KOPT-K1 (cell line): ENCODE data around the gene DELE1.
"Not testable (repeated sequence)": the region's sequence is repeated elsewhere in the genome, so short reads cannot be mapped to it uniquely, and the experiment has no call there.

Experiments used
- H3K27ac ChIP-seq: fragments of 200-600 bp; sonication (generic); 2 replicates; pipeline ENCODE4 v1.5.1; 2016; ENCODE audit warnings: antibody characterized with exemption, mild to moderate bottlenecking, low read depth, low read length; ENCODE audit not compliant: poor library complexity, severe bottlenecking
- H3K36me3 ChIP-seq: fragments of 200-600 bp; sonication (generic); 2 replicates; pipeline ENCODE4 v1.5.1; 2017; ENCODE audit warnings: antibody characterized with exemption, mild to moderate bottlenecking, low read length, moderate library complexity; ENCODE audit not compliant: insufficient read depth
- H3K9me3 ChIP-seq: fragments of 200-600 bp; sonication (generic); 2 replicates; pipeline ENCODE4 v1.5.1; 2017; ENCODE audit warnings: antibody characterized with exemption, low read length, mild to moderate bottlenecking; ENCODE audit not compliant: insufficient read depth, poor library complexity, severe bottlenecking

Gene DELE1

GRCh38 chr5:141880961-141881801 lies 42.5 kb upstream of the DELE1 start:
- Histone ChIP-seq H3K9me3 (no peaks in the 10 kb centered on the region), H3K27ac (no peak overlapping the region), H3K36me3 (no peaks in the 10 kb centered on the region)

GRCh38 chr5:141881886-141882285 lies 41.8 kb upstream of the DELE1 start:
- no peaks in the 10 kb centered on the region for H3K36me3 ChIP-seq
- H3K27ac ChIP-seq, result no peak overlapping the region
- no peaks in the 10 kb centered on the region for H3K9me3 ChIP-seq

- H3K27ac ChIP-seq, result no peak overlapping the region
- no peaks in the 10 kb centered on the region for H3K36me3 ChIP-seq
- no peaks in the 10 kb centered on the region for H3K9me3 ChIP-seq
Measured at GRCh38 chr5:141882594-141883183, 41.0 kb upstream of the DELE1 start.

GRCh38 chr5:141883184-141883891 lies 40.3 kb upstream of the DELE1 start:
- no peaks in the 10 kb centered on the region for H3K36me3 ChIP-seq
- H3K27ac ChIP-seq, result no peak overlapping the region
- no peaks in the 10 kb centered on the region for H3K9me3 ChIP-seq

GRCh38 chr5:141883892-141884318 lies 39.8 kb upstream of the DELE1 start:
- no peak overlapping the region for H3K27ac ChIP-seq
- no peaks in the 10 kb centered on the region for H3K36me3 ChIP-seq

GRCh38 chr5:141889282-141889871 lies 34.3 kb upstream of the DELE1 start:
- Histone ChIP-seq H3K9me3 (no peaks in the 10 kb centered on the region), H3K27ac (no peak overlapping the region), H3K36me3 (no peaks in the 10 kb centered on the region)

More at GRCh38 chr5:141883892-141884318, 39.8 kb upstream of the DELE1 start:
- no peaks in the 10 kb centered on the region for H3K9me3 ChIP-seq

GRCh38 chr5:141890429-141890828 lies 33.2 kb upstream of the DELE1 start:
- H3K36me3 ChIP-seq, H3K27ac ChIP-seq, H3K9me3 ChIP-seq: not testable (repeated sequence)

GRCh38 chr5:141897425-141897824 lies 26.2 kb upstream of the DELE1 start:
- Histone ChIP-seq H3K27ac (no peak overlapping the region), H3K9me3 (no peaks in the 10 kb centered on the region)

GRCh38 chr5:141898448-141899049 lies 25.1 kb upstream of the DELE1 start:
- no peaks in the 10 kb centered on the region for H3K36me3 ChIP-seq
- no peak overlapping the region for H3K27ac ChIP-seq
- H3K9me3 ChIP-seq, result no peaks in the 10 kb centered on the region

More at GRCh38 chr5:141897425-141897824, 26.2 kb upstream of the DELE1 start:
- H3K36me3 ChIP-seq, result no peaks in the 10 kb centered on the region

- peaks cover 15% of the 10 kb centered on the region for H3K9me3 ChIP-seq
- H3K27ac ChIP-seq, result no peak overlapping the region
- no peaks in the 10 kb centered on the region for H3K36me3 ChIP-seq
Measured at GRCh38 chr5:141902015-141902814, 21.5 kb upstream of the DELE1 start.

- peaks cover 15% of the 10 kb centered on the region for H3K9me3 ChIP-seq
- H3K27ac ChIP-seq, result no peak overlapping the region
- no peaks in the 10 kb centered on the region for H3K36me3 ChIP-seq
Measured at GRCh38 chr5:141903261-141903660, 20.4 kb upstream of the DELE1 start.

GRCh38 chr5:141904551-141904950 lies 19.1 kb upstream of the DELE1 start:
- no peak overlapping the region for H3K27ac ChIP-seq
- no peaks in the 10 kb centered on the region for H3K36me3 ChIP-seq
- H3K9me3 ChIP-seq, result peaks cover 15% of the 10 kb centered on the region

- H3K27ac ChIP-seq, result no peak overlapping the region
- peaks cover 15% of the 10 kb centered on the region for H3K9me3 ChIP-seq
- H3K36me3 ChIP-seq, result no peaks in the 10 kb centered on the region
Measured at GRCh38 chr5:141906517-141906916, 17.2 kb upstream of the DELE1 start.

- peaks cover 15% of the 10 kb centered on the region for H3K9me3 ChIP-seq
- H3K36me3 ChIP-seq, result no peaks in the 10 kb centered on the region
- no peak overlapping the region for H3K27ac ChIP-seq
Measured at GRCh38 chr5:141906972-141907371, 16.7 kb upstream of the DELE1 start.
